VCaP (cell line): ENCODE data around the gene SLC7A8.

Experiments used
- H3K27ac ChIP-seq: fragments of 450-650 bp; 2 replicates; pipeline ENCODE4 v1.5.1; 2017
- TF ChIP-seq, protein P1 (sequence below): fragments of 450-650 bp; conservative IDR thresholded peaks from 2 replicates; pipeline ENCODE4 v1.5.1; 2017; ENCODE audit warnings: mild to moderate bottlenecking, moderate library complexity

The SLC7A8 gene

DNA sequence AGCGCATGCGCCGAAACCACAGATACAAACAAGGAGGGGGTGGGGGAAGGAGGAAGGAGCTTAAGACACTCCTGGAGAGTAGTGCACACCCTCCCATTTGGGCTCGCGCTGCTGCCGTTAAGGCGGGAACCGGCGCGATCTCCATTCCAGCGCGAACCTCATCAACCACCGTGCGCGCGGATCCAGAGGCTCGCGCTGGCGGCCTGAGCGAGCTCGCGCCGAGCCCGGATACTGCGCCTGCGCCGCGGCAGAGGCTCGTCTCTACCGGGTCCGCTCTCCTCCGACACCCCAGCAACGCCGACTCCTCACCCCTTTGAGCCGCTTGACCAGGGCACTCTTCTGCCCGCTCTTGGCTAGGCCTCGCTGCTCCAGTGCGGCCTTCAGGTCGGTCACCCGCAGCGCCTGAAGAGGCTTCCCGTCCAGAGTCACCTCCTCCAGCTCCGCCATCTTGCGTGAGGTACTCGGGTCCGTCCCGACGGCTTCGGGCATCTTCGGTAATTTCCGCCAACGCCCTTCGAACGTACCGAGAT lies 88.7 kb downstream of the SLC7A8 start, which contains the start of gene ACIN1:
TSS of gene ACIN1 (minus strand) at position 471 of the 530 bp plus-strand sequence. CDS start at position 447, 24 bp downstream.
- peak within 1 kb of the TSS; percentile 97 for H3K27ac ChIP-seq
- TF ChIP-seq, protein P1, sequence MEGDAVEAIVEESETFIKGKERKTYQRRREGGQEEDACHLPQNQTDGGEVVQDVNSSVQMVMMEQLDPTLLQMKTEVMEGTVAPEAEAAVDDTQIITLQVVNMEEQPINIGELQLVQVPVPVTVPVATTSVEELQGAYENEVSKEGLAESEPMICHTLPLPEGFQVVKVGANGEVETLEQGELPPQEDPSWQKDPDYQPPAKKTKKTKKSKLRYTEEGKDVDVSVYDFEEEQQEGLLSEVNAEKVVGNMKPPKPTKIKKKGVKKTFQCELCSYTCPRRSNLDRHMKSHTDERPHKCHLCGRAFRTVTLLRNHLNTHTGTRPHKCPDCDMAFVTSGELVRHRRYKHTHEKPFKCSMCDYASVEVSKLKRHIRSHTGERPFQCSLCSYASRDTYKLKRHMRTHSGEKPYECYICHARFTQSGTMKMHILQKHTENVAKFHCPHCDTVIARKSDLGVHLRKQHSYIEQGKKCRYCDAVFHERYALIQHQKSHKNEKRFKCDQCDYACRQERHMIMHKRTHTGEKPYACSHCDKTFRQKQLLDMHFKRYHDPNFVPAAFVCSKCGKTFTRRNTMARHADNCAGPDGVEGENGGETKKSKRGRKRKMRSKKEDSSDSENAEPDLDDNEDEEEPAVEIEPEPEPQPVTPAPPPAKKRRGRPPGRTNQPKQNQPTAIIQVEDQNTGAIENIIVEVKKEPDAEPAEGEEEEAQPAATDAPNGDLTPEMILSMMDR: no peak

DNA sequence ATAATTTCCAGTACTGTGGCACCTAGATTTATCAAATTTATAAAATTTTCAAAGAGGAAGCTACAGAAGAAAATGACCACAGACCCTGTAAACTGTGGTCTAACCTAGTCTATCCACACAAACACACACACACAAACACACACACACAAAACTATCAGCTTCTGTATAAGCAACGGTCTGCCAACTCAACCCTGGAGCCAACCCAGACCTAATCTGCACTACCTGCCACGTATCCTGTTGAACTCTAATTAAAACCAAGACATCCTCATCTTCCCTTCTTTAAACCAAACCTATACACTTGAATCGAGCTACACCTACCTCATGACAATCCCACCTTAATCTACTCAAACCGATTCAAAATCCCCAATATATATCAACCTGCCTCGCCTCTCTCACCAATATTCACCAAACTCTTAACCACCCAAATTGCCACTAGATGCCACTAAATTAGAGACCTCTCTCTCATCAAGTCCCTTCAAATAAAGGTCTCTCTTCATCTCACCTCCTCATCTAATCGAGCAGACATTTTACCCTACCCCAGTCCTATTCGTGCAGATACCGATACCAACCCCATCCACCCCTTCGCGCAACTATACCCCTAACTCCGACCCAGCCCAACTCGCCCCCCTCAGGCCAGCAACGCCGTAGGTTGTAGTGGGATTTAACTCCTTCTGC lies 89.3 kb downstream of the SLC7A8 start:
- H3K27ac ChIP-seq: peak overlapping the region; percentile 97
- TF ChIP-seq, protein P1: peak; percentile 27; the same call in 1 of the 2 replicates

DNA sequence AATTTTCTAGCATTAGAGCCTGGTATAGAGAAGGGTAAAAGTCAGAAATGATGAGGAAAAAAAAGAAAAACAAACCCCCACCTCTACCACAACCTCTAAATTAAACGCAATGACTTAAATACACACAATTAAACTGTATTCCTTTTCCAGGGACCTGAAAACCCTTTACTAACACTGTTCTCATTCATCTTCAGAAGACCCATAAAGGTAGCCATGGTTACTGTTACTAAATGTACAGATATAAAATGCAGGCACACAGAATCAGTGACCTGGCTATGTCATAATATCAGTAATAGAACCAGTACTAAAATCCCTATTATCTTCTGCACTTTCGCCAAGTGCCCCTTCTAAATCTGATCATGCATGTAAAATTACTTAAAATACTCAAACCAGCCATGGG lies 89.9 kb downstream of the SLC7A8 start:
- TF ChIP-seq, protein P1: no peak
- peak overlapping the region; percentile 97 for H3K27ac ChIP-seq

DNA sequence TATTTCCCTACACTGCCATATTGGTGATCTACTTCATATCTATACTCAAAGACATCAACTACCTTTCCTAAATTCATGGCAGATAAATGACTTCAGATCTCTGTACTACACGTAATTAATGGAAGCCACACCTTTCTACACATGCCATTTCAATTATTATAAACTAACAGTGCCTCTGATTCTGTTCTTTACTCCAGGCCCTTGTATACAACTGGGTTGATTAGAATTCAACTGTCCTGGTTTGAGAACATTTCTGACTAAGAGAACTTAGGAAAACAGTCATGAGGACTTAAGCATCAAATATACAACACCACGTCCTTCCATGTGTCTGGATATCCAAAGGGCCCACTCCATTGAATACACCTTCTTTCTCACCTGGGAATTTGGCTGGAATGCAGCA lies 90.4 kb downstream of the SLC7A8 start:
- TF ChIP-seq, protein P1: no peak
- no peak overlapping the region; the same call in 1 of the 2 replicates for H3K27ac ChIP-seq

DNA sequence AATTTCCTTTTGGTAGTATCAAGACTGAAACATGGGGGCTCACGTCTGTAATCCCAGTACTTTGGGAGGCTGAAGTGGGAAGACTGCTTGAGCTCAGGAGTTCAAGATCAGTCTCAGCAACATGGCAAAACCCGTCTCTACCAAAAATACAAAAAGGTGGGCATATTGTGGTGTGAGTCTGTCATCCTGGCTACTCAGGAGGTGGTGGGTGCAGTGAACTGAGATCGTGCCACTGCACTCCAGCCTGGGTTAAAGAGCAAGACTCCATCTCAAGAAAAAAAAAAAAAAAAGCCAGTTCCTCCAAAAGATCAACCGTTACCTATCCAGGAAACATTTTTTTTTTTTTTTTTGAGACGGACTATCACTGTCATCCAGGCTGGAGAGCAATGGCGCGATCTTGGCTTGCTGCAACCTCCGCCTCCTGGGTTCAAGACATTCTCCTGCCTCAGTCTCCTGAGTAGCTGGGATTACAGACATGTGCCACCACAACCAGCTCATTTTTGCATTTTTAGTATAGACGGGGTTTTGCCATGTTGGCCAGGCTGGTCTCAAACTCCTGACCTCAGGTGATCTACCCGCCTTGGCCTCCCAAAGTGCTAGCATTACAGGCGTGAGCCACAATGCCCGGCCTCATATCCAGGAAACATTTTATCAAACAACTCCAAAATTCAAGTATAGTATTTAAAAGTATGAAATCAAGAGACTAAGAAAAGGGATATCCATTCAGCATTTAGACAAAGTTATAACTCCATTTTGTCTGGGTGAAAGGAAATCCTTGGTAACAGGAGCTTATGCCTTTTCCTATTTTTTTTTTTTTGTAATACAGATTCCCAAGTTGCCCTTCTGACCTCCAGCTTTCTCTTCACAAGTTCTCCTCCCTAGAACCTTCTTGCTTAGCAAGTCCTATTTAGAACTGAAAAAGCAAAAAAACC lies 91.9 kb downstream of the SLC7A8 start:
- TF ChIP-seq, protein P1: no peak
- peak overlapping the region; percentile 45 for H3K27ac ChIP-seq

DNA sequence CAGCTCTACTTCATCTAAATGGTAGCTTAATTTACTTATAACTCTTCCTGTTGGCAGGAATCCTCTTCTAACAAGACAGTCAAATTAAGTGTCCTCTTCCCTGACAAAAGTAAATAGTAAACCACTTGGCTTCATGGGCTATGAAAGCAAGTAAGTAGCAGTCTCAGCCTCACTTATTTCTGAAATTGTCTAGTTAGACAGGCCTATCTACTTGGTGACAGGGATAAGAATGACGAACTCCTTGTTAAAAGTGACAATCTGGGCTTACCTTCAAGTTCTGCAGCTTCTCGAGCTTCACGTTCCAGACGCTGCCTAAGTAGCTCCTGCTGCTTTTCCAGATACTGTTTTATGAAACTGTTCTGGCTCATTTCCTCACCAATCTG lies 93.2 kb downstream of the SLC7A8 start:
- peak overlapping the region; percentile 45 for H3K27ac ChIP-seq
- TF ChIP-seq, protein P1: no peak
